Spleen (tissue), 11 donors: ENCODE results near the gene PTGFR. TPM values are rescaled to one million over a fixed set of nuclear protein-coding genes. Genes with fewer than 3 reads are reported as not detected.

ENCODE experiments used
- DNase-seq: peaks from one replicate; pipeline ENCODE4 v3.0.0-alpha.2; 2020
- H3K27ac ChIP-seq, 8 donors: fragments of 200-600 bp; sonication (generic) in 7 of 8; 1 replicate in 4 of 8; 2 replicates in 4 of 8; pipeline versions ENCODE4 v1.5.0 to v1.8.0; 2016 to 2021; ENCODE audit warnings: inconsistent platforms in 4 of 8, mild to moderate bottlenecking in 4 of 8, moderate library complexity in 1 of 8
- H3K27me3 ChIP-seq, 7 donors: fragments of 200-600 bp; sonication (generic) in 6 of 7; replicated peaks in 1 of 7; 1 replicate in 4 of 7; 2 replicates in 3 of 7; pipeline versions ENCODE4 v1.5.0 to v1.8.0; 2016 to 2021; ENCODE audit warnings: inconsistent platforms in 3 of 7, mild to moderate bottlenecking in 1 of 7
- H3K36me3 ChIP-seq, 6 donors: fragments of 200-600 bp; sonication (generic) in 5 of 6; 1 replicate in 4 of 6; 2 replicates in 2 of 6; pipeline versions ENCODE4 v1.5.0 to v1.8.0; 2016 to 2021; ENCODE audit warnings: inconsistent platforms in 2 of 6
- H3K4me1 ChIP-seq, 6 donors: fragments of 200-600 bp; sonication (generic) in 5 of 6; 1 replicate in 3 of 6; 2 replicates in 3 of 6; pipeline versions ENCODE4 v1.5.0 to v1.8.0; 2016 to 2021; ENCODE audit warnings: inconsistent platforms in 3 of 6
- H3K4me3 ChIP-seq, 8 donors: fragments of 200-600 bp; sonication (generic) in 7 of 8; 1 replicate in 4 of 8; 2 replicates in 4 of 8; pipeline versions ENCODE4 v1.5.0 to v1.8.0; 2016 to 2021; ENCODE audit warnings: inconsistent platforms in 4 of 8, mild to moderate bottlenecking in 4 of 8, moderate library complexity in 2 of 8
- H3K9me3 ChIP-seq, 8 donors: fragments of 200-600 bp; sonication (generic) in 7 of 8; 1 replicate in 4 of 8; 2 replicates in 4 of 8; pipeline versions ENCODE4 v1.5.0 to v1.8.0; 2016 to 2021; ENCODE audit warnings: inconsistent platforms in 4 of 8
- CTCF ChIP-seq, 11 experiments: fragments of 200-600 bp in 7 of 11; fragments of 450-650 bp in 4 of 11; sonication (generic) in 4 of 11; IDR thresholded peaks in 8 of 11; conservative IDR thresholded peaks in 3 of 11; 1 replicate in 7 of 11; 2 replicates in 4 of 11; pipeline versions ENCODE4 v1.4.0 to v1.8.0; 2016 to 2021; ENCODE audit warnings: antibody characterized with exemption in 11 of 11, inconsistent platforms in 4 of 11, mild to moderate bottlenecking in 1 of 11
- POLR2A ChIP-seq, 3 donors: fragments of 450-650 bp; IDR thresholded peaks; one replicate each; pipeline ENCODE4 v1.5.1; 2017; ENCODE audit warnings: antibody characterized with exemption in 3 of 3, mild to moderate bottlenecking in 1 of 3
- POLR2AphosphoS5 ChIP-seq, 3 donors: sonication (generic); formaldehyde crosslinking; IDR thresholded peaks; one replicate each; pipeline ENCODE4 v1.5.1; 2017; ENCODE audit warnings: antibody characterized with exemption in 3 of 3
- WGBS, 5 donors: extraction: QIAGEN DNeasy Blood & Tissue Kit in 3 of 5; methylation state at CpG; one replicate each; pipeline versions ENCODE4 v1.1.5 to v1.1.7; 2013 to 2018; 5-methylcytosine and 5-hydroxymethylcytosine counted together
- intact Hi-C: fragments of 100-400 bp; cut with DNase I; formaldehyde crosslinking; loops from one replicate; pipeline ENCODE4 v1.15.0; 2023; ENCODE audit warnings: low total_unique reads
- polyA plus RNA-seq, 3 donors: library from polyadenylated mRNA; stranded (reverse); fragments of 200-250 nt; gene quantifications; one replicate each; pipeline ENCODE4 v1.2.1, GENCODE V29; 2013
- total RNA-seq, 7 donors: library from RNA; depleted of rRNA in 3 of 7; stranded (reverse); fragments of >200 nt in 3 of 7; fragmentation: NEBNext Ultra II Directional in 4 of 7; extraction: Animal tissue kit (Norgen Biotek cat#: 25700) in 4 of 7; gene quantifications; one replicate each; pipeline versions ENCODE4 v1.1.0 to v1.2.1, GENCODE V29; 2016 to 2021
- donor health status: healthy with polysubstance abuse.
- donor health status: DM: no; HTN: no; CAD: no; lungs with moderate emphysema.
- donor health status: DM: no; HTN: no; CAD: no.
- donor health status: Bipolar disorder and iron deficiency.
- donor health status: healthy.
- donor health status: DM: no; HTN: no; CAD: no.
- donor health status: DM: yes; HTN: yes; CAD: no.

Gene PTGFR
- total and polyA plus RNA-seq, 10 donors: 0.28 to 2.4 (median 0.47) TPM

GRCh38 chr1:78570539-78570938 lies 79.8 kb downstream of the PTGFR start:
- no peaks in the 10 kb centered on the region for H3K27me3 ChIP-seq
- H3K36me3 ChIP-seq: no peaks in the 10 kb centered on the region
- 42 to 66% (median 54%) methylated on average over 2 of the region's 2 CpGs for WGBS, 5 donors
- H3K9me3 ChIP-seq: no peaks in the 10 kb centered on the region
- H3K27ac ChIP-seq: no peak overlapping the region
- intact Hi-C loops: no loop called here
- H3K4me1 ChIP-seq: no peaks in the 10 kb centered on the region
- no peak for DNase-seq
- TF ChIP-seq POLR2AphosphoS5 (IDR thresholded peaks at IDR 0.05): no peak
- TF ChIP-seq POLR2A (IDR thresholded peaks at IDR 0.05): no peak
- TF ChIP-seq CTCF (IDR thresholded peaks at IDR 0.05 in 8 of 11, conservative IDR thresholded peaks at IDR 0.05 in 3 of 11): no peak
- no peak overlapping the region for H3K4me3 ChIP-seq

DNA sequence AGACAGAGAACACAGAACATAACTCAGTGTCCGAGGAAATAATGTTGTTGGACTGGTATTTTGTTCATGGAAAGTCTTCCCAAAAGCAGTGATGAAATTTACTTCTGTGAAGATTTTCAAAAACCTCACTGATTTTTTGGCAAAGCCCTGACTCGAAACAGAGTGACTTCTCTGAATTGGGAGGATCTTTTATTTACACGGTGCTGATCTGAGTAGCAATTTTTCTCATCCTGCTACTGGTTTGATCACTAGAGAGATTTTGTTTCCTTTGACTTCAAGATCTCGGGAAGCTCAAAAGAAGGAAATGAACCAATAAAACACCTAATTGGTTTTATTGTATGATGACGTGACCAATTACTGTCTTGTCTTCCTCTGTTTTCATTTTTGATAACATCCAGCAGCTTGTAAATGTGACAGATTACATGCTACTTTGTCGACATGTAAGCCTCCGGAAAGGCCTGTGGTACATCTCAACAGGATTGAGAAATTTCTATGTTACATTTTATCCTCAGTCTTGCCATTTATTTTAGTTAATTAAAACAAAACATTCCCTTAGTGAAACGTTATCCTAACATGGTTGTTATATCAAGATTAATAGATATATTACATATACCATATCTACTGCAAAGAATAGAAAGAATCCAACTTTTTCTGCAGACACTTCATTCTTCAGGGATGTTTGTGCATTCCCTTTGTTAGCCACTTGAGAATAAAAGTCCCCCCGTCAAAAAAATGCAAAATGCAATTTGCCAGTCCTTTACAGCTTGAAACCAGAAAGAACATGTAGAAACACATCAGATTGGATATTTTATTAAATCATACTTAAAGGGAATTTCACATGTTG lies 86.7 kb downstream of the PTGFR start:
- 62 to 76% (median 70%) methylated on average over 9 of the region's 9 CpGs for WGBS, 5 donors
- Histone ChIP-seq H3K27ac (no peak overlapping the region), H3K4me3 (no peak overlapping the region), H3K36me3 (no peaks in the 10 kb centered on the region), H3K27me3 (no peaks in the 10 kb centered on the region), H3K9me3 (no peaks in the 10 kb centered on the region), H3K4me1 (no peaks in the 10 kb centered on the region)
- TF ChIP-seq CTCF (IDR thresholded peaks at IDR 0.05 in 8 of 11, conservative IDR thresholded peaks at IDR 0.05 in 3 of 11) (no peak), POLR2AphosphoS5 (IDR thresholded peaks at IDR 0.05) (no peak), POLR2A (IDR thresholded peaks at IDR 0.05) (no peak)
- intact Hi-C loops: no loop called here
- no peak for DNase-seq

DNA sequence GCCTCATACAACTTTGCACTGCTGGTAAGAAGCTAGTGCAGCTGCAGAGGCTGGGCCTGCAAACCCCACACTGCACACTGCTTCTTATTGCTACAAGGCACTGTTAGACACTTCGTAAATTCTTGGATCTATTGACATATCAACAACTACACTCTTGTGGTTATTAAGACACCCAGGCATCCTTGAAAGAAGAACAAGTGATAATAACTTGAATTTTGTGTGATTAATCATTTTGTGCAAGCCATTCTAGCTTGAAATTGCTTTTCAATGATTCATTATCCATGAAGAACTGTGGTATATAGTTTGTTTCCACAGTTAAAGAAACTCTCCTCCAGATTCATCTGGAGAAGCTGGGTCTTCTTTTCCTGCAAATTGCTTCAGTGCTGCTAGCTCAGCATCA lies 95.8 kb downstream of the PTGFR start:
- 64 to 81% (median 76%) methylated on average over 1 of the region's 1 CpG for WGBS, 5 donors
- no peak for DNase-seq
- TF ChIP-seq POLR2AphosphoS5 (IDR thresholded peaks at IDR 0.05) (no peak), POLR2A (IDR thresholded peaks at IDR 0.05) (no peak), CTCF (IDR thresholded peaks at IDR 0.05 in 8 of 11, conservative IDR thresholded peaks at IDR 0.05 in 3 of 11) (no peak)

GRCh38 chr1:78587211-78587610 lies 96.4 kb downstream of the PTGFR start:
- Histone ChIP-seq H3K27me3 (no peaks in the 10 kb centered on the region), H3K9me3 (no peaks in the 10 kb centered on the region), H3K27ac (no peak overlapping the region), H3K36me3 (no peaks in the 10 kb centered on the region), H3K4me1 (no peaks in the 10 kb centered on the region), H3K4me3 (no peak overlapping the region)
- TF ChIP-seq POLR2A (IDR thresholded peaks at IDR 0.05) (no peak), CTCF (IDR thresholded peaks at IDR 0.05 in 8 of 11, conservative IDR thresholded peaks at IDR 0.05 in 3 of 11) (no peak), POLR2AphosphoS5 (IDR thresholded peaks at IDR 0.05) (no peak)
- intact Hi-C loops: no loop called here
- no peak for DNase-seq
- WGBS, 5 donors: 84 to 95% (median 88%) methylated on average over 1 of the region's 1 CpG

More for the DNA sequence above, 95.8 kb downstream of the PTGFR start:
- intact Hi-C loops: no loop called here
- no peak overlapping the region for H3K4me3 ChIP-seq
- no peaks in the 10 kb centered on the region for H3K9me3 ChIP-seq
- no peaks in the 10 kb centered on the region for H3K4me1 ChIP-seq
- H3K27ac ChIP-seq: no peak overlapping the region
- H3K36me3 ChIP-seq: no peaks in the 10 kb centered on the region
- H3K27me3 ChIP-seq: no peaks in the 10 kb centered on the region
